Stomach (tissue), 9 donors: Measurements from ENCODE around the gene FOXS1. TPM values are rescaled to one million over a fixed set of nuclear protein-coding genes. Genes with fewer than 3 reads are reported as not detected.
A peak's percentile ranks its signal among the peaks of the same experiment; 100 is the strongest.

Experiments used
- DNase-seq, 2 donors: peaks; one replicate each; pipeline versions ENCODE4 v3.0.0 to v3.0.0-alpha.2; 2013 to 2019
- H3K27ac ChIP-seq, 5 donors: fragments of 200-600 bp in 4 of 5; sonication (generic) in 4 of 5; one replicate each; pipeline ENCODE4 v1.5.1; 2013 to 2019; ENCODE audit warnings: mild to moderate bottlenecking in 1 of 5, moderate library complexity in 1 of 5
- H3K27me3 ChIP-seq, 3 donors: fragments of 200-600 bp; sonication (generic); one replicate each; pipeline ENCODE4 v1.5.1; 2017 to 2019; ENCODE audit warnings: mixed run types in 1 of 3
- H3K36me3 ChIP-seq, 4 donors: fragments of 200-600 bp; sonication (generic); 1 replicate in 3 of 4; 2 replicates in 1 of 4; pipeline ENCODE4 v1.5.1; 2016 to 2019
- H3K4me1 ChIP-seq, 4 donors: fragments of 200-600 bp; sonication (generic); one replicate each; pipeline ENCODE4 v1.5.1; 2016 to 2019
- H3K4me3 ChIP-seq, 4 donors: fragments of 200-600 bp; sonication (generic) in 3 of 4; one replicate each; pipeline ENCODE4 v1.5.1; 2016 to 2019; ENCODE audit warnings: mild to moderate bottlenecking in 1 of 4
- H3K9me3 ChIP-seq, 4 donors: fragments of 200-600 bp; sonication (generic); one replicate each; pipeline ENCODE4 v1.5.1; 2016 to 2019
- CTCF ChIP-seq, 7 experiments: fragments of 450-650 bp in 4 of 7; fragments of 200-600 bp in 3 of 7; sonication (generic) in 3 of 7; IDR thresholded peaks; one replicate each; pipeline ENCODE4 v1.5.1; 2016 to 2019; ENCODE audit warnings: antibody characterized with exemption in 7 of 7, control low read depth in 2 of 7, mild to moderate bottlenecking in 1 of 7
- EP300 ChIP-seq: sonication (generic); formaldehyde crosslinking; IDR thresholded peaks from one replicate; pipeline ENCODE4 v1.6.1; 2017; ENCODE audit warnings: antibody characterized with exemption
- POLR2A ChIP-seq, 4 donors: fragments of 450-650 bp; IDR thresholded peaks; one replicate each; pipeline ENCODE4 v1.6.1; 2016; ENCODE audit warnings: antibody characterized with exemption in 4 of 4, control low read depth in 2 of 4, mild to moderate bottlenecking in 1 of 4, moderate library complexity in 1 of 4
- POLR2AphosphoS5 ChIP-seq, 3 donors: sonication (generic); formaldehyde crosslinking; IDR thresholded peaks; one replicate each; pipeline ENCODE4 v1.6.1; 2016; ENCODE audit warnings: antibody characterized with exemption in 3 of 3
- WGBS, 5 donors: extraction: QIAGEN DNeasy Blood & Tissue Kit in 3 of 5; methylation state at CpG; one replicate each; pipeline versions ENCODE4 v1.1.5 to v1.1.7; 2013 to 2018; 5-methylcytosine and 5-hydroxymethylcytosine counted together
- intact Hi-C: fragments of 100-400 bp; cut with DNase I; formaldehyde crosslinking; loops from one replicate; pipeline ENCODE4 v1.15.1; 2023; ENCODE audit warnings: low total_unique reads
- polyA plus RNA-seq, 3 donors: library from polyadenylated mRNA; stranded (reverse); fragments of 200-250 nt; gene quantifications; one replicate each; pipeline ENCODE4 v1.2.3, GENCODE V29; 2013
- total RNA-seq, 5 donors: library from RNA; depleted of rRNA; stranded (reverse); fragments of >200 nt; gene quantifications; one replicate each; pipeline versions ENCODE4 v1.1.0 to v1.2.3, GENCODE V29; 2014 to 2016
- donor health status: healthy with polysubstance abuse.
- donor health status: Bipolar disorder and iron deficiency.
- donor health status: healthy.

Gene FOXS1
- total and polyA plus RNA-seq, 8 donors = 0.43 to 1.1 (median 0.44) TPM; not detected in 5

DNA sequence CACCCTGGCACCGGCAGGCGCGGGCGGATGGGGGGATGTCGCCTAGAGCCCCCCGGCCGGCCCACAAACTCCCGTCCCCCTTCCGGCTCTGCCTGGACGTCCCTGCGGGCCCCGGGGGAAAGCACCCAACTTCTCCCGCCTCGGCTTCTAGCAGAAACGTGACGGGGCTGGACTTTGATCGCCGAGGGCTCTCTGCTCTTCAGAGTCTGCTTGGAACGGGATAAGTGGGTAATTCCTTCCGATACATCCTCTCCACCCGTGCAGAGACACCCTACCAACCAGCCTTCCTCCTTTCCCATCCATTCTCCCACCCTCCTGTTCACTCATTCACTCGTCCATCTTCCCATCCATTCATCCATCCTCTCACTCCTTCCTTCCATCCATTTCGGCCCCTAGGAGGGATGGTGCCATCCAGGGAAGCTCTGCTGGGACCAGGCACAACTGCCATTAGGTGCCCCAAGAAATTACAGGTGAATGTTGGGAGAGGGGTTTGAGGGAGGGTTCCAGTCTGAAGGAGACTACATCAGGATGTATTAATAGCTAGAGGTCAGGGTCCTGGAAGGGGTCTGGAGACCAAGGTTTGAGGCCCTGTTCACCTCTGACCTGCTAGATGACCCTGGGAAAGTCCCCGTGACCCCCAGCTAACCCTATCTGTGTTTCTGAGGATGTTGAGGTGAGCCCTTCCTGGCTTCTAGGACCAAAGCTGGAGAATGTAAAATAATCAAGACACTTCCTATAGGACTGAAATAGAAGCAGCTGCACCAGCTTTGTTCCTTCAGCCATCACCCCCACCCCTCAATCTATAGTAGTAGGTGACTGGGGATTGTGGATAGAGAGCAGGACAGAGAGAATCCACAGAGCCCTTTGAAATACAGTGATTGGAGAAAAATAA, 25.6 kb upstream of the FOXS1 start:
- H3K27me3 ChIP-seq = peaks cover 0 to 27% (median 20%) of the 10 kb centered on the region in 3 donors
- no peaks in the 10 kb centered on the region for H3K9me3 ChIP-seq
- TF ChIP-seq EP300 = no peak
- TF ChIP-seq CTCF (IDR thresholded peaks at IDR 0.05) = no peak
- no peak for TF ChIP-seq POLR2AphosphoS5 (IDR thresholded peaks at IDR 0.05)
- TF ChIP-seq POLR2A (IDR thresholded peaks at IDR 0.05) = no peak
- peak overlapping the region; percentile 39 to 76 (median 69) for H3K27ac ChIP-seq
- H3K4me3 ChIP-seq = peak overlapping the region; percentile 60 to 93 (median 72)
- peaks cover 6 to 24% (median 23%) of the 10 kb centered on the region in 4 donors for H3K4me1 ChIP-seq
- intact Hi-C loops = no loop called here
- peak; percentile 35 to 77 for DNase-seq
- no peaks in the 10 kb centered on the region for H3K36me3 ChIP-seq
- WGBS, 5 donors = 6 to 13% (median 9%) methylated on average over 15 to 24 of the region's 24 CpGs

DNA sequence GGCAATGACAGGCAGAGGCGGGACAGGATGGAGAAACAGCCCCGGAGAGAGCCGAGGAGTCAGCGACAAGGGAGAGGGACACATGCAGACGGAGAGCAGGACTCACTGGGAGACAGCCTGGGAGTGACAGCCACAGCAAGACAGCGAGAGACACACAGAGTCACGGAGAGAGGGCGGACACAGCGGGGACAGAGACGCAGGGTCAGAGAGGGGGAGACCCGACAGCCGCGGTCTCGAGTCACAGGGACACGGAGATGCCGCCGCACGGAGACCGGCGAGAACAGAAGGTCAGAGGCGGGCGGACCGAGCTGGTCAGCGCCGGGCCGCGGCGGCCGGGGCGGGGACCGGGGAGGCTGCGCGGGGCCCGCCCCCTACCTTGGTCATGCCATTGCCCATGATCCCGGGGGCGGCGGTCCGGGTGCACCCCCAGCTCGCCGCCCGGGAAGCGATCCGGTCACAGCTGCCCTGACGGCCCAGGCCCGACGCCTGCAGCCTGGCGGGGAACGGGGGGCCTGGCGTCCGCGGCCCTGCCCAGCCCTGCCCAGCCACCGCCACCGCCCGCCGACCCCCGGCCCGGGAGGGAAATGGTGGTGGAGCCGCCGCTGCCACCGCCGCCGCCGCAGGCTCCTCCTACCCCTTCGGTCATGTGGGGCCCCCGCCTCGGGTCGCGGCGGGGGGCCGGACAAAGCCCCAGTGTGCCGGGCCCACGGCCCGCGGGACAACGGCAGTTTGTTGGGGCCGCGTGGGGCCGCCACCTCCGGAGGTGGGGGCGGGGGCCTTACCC, 24.7 kb upstream of the FOXS1 start, which contains the start of the genes DUSP15 and TTLL9:
DUSP15 (minus strand) TSS at position 586 of the 784 bp plus-strand sequence; CDS start at position 396, 190 bp downstream.
TTLL9 (plus strand) TSS at position 693 of the 784 bp plus-strand sequence. CDS start 493 bp downstream, outside the sequence.
- peak; percentile 55 to 78 for DNase-seq
- peak within 1 kb of the TSS; percentile 60 to 93 (median 72) for H3K4me3 ChIP-seq
- WGBS, 5 donors = 0 to 1% (median 0%) methylated on average over 26 to 80 of the region's 80 CpGs
- H3K36me3 ChIP-seq = no peaks in the 10 kb centered on the region
- peak within 1 kb of the TSS; percentile 39 to 76 (median 69) for H3K27ac ChIP-seq
- H3K27me3 ChIP-seq = peaks cover 0 to 27% (median 20%) of the 10 kb centered on the region in 3 donors
- intact Hi-C loops = no loop called here
- no peaks in the 10 kb centered on the region for H3K9me3 ChIP-seq
- H3K4me1 ChIP-seq = peaks cover 6 to 24% (median 23%) of the 10 kb centered on the region in 4 donors
- no peak for TF ChIP-seq POLR2A (IDR thresholded peaks at IDR 0.05)
- no peak for TF ChIP-seq EP300
- no peak for TF ChIP-seq CTCF (IDR thresholded peaks at IDR 0.05)
- no peak for TF ChIP-seq POLR2AphosphoS5 (IDR thresholded peaks at IDR 0.05)

DNA sequence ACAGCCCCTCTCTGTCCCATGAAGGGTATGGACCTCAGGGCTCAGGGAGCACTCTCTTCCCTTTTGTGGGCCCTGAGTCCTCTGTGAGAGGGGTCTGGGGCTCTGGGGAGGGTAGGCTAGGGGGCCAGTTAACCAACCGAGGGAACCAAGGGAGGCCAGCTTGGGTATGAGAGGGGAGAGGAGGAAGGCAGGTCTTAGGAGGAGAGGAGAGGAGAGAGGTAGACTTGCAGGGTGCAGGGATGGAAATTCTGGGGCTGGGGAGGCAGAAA, 24.2 kb upstream of the FOXS1 start:
- Histone ChIP-seq H3K27me3 (peaks cover 0 to 27% (median 20%) of the 10 kb centered on the region in 3 donors), H3K36me3 (no peaks in the 10 kb centered on the region), H3K4me1 (peaks cover 6 to 24% (median 23%) of the 10 kb centered on the region in 4 donors), H3K9me3 (no peaks in the 10 kb centered on the region), H3K4me3 (peak overlapping the region; percentile 60 to 93 (median 72)), H3K27ac (peak overlapping the region in 2 of 5 donors; percentile 74 to 76)
- WGBS, 5 donors = 0 to 19% (median 8%) methylated on average over 1 of the region's 1 CpG
- no peak for DNase-seq
- intact Hi-C loops = no loop called here
- TF ChIP-seq POLR2A (IDR thresholded peaks at IDR 0.05) (no peak), CTCF (IDR thresholded peaks at IDR 0.05) (no peak), POLR2AphosphoS5 (IDR thresholded peaks at IDR 0.05) (no peak), EP300 (no peak)
